ENCODE measurements around the gene NEAT1.

NEAT1 gene

GRCh38 chr11:65486570-65487466, 64.2 kb downstream of the NEAT1 start:
- in situ Hi-C loops (cut with HindIII; ENCODE audit: low pct_ligation_motif_present, low pct_unique_long_range_greater_than_20kb, low sequenced_read_pairs), result no loop called here
- DNase-seq, result no peak

- DNase-seq, result peak; percentile 99
- in situ Hi-C loops (cut with HindIII; ENCODE audit: low pct_ligation_motif_present, low pct_unique_long_range_greater_than_20kb, low sequenced_read_pairs), result no loop called here
These were observed 65.1 kb downstream of the NEAT1 start for GRCh38 chr11:65487467-65488272.

DNA sequence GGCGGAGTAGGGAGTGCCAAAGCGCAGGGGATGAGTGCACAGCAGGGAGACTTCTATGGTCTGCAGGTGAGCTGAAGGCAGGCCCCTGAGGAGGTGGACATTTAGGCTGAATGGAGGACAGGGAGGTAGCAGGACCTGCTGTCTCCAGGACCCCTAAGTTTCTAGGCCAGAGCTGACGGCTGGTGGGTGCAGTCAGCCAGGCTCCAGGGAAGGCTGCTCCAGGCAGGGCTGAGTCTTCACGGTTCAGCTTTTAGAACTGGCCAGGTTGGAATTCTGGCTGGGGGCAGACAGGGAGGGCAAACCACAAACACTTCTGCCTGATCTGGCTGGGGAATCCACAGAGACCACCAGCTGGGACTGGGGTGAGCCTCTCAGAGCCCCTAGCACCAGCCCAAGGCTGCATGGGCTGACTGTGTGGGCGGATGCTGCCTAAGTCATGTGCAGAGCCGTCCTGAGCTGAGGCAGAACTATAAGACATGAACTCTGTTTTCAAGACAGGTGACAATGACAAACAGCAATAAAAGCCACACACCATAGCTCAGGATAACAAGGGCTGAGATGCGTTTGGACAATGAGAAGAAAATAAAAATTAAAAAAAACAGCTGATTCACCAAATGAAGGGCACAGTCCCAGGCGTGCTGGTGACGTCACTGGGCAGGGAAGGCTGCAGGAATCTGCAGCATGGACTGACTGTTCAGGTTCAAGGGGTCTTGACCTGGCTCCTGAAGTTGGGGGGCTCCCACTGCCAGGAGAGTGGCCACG, 65.9 kb downstream of the NEAT1 start:
- in situ Hi-C loops (cut with HindIII; ENCODE audit: low pct_ligation_motif_present, low pct_unique_long_range_greater_than_20kb, low sequenced_read_pairs), result no loop called here
- DNase-seq, result peak; percentile 29

DNA sequence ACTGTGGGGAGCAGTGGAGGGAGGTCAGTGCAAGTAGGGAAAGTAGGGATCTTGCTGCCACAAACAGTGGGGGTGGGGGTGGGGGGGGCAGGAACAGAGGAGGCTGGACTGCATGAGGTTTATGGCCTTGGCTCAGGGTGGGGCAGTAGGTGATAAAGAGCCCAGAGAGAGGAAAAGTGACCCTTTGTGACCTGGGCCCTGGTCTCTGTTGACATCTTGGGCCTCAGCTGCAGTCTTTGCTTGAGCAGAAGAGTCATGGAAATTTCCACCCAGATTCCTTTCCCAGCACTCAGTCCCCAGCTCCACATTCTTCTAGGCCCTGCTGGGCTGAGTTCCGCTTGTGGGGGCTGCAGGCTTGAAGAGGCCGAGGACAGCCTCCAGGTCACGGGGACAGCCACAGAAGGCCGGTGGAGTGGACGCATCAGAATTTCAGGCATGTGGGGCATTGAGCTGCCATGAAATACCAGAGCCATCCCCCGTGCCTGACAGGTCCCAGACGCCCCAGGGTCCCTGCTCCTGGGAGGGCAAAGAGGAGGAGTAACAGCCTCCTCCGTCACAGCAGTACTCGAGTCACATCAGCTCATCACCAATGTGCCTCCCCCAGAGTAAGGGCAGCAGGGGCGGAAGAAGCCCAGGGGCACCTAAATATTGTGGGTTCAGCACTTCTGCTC, 66.6 kb downstream of the NEAT1 start:
- DNase-seq, result no peak
- in situ Hi-C loops (cut with HindIII; ENCODE audit: low pct_ligation_motif_present, low pct_unique_long_range_greater_than_20kb, low sequenced_read_pairs), result no loop called here

DNA sequence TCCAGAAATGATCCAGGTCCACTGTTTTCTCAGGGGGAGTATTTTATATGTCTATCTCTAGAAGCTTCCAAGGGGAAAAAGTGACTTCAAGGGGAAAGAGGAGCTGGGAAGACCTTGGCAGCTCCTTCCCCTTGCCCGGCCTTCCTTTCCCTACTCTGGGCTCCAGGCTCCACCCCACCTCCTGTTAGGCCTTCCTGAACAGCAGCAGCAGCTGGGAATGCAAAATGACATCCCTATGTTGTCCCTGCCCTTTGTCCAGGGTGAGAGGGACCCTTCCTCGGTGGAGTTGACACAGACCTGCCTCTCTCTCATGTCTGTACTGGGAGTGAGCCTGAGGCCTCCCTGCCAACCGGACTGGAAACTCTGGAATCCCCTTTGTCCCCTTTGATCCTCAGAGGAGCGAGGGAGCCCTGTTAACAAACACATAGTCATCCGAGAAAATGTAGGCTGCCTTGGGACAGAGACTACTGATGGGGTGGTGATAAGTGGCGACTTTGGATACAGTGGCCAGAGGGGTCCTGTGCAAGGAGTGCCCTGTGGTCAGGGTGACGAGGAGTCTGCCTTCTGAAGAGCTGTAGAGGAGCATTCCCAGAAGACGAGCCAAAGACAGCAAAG, 67.2 kb downstream of the NEAT1 start:
- in situ Hi-C loops (cut with HindIII; ENCODE audit: low pct_ligation_motif_present, low pct_unique_long_range_greater_than_20kb, low sequenced_read_pairs), result loop anchor here (10.0 kb wide), 1 partner anchor 65 kb away; the partner anchor contains the start of gene NEAT1

DNA sequence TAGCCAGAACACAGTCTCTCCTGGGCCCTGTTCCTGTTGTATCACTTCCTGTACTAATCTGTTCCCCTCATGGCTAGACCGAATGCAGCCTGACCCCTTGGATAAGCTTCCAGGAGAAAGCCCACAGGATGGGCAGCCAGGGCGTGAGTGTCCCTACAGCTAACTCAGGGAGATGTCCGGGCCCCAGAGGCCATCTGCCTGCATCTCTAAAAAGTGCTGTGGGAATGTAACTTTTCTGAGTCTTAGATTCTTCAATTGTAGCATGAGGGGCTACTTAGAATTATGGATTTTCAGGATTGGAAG, 68.5 kb downstream of the NEAT1 start:
- in situ Hi-C loops (cut with HindIII; ENCODE audit: low pct_ligation_motif_present, low pct_unique_long_range_greater_than_20kb, low sequenced_read_pairs), result loop anchor here (10.0 kb wide), 1 partner anchor 66 kb away; the partner anchor contains the start of gene NEAT1
- DNase-seq, result no peak

More for the DNA sequence above, 67.2 kb downstream of the NEAT1 start:
- peak; percentile 24 for DNase-seq

DNA sequence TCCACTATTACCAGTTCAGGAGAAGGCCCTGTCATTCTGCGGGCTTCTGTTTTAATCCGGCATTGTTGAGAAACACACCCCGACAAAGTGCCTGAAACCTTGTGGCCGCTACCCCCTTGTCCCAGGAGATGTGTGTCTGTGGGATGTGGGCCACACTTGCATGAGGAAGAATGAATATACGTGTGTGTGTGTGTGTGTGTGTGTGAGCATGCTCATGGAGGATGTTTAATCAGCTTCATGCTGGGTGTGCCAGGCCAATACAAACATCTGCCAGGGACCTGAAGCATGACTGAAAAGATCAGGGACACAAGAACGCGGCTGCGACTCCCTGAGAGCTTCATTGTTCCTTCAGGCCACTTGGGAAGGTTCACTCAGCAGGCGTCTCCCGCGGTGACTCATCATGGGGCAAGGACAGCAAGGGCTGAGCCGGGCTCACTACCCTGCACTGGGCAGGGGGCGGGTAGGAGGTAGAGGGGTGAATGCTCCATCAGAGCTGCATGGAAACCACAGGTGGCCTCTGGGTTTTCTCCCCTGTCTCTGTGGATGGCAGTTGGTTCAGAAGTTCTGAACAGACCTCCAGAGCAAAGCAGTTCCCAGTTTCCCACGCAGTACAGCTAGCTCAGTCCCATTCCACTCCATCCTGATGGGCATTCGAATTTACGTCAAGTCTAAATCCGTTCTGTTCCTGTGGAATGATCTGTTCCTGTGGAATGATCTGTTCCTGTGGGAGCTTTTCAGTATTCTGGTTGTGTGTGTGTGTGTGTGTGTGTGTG, 69.2 kb downstream of the NEAT1 start:
- in situ Hi-C loops (cut with HindIII; ENCODE audit: low pct_ligation_motif_present, low pct_unique_long_range_greater_than_20kb, low sequenced_read_pairs), result loop anchor here (10.0 kb wide), 1 partner anchor 67 kb away; the partner anchor contains the start of gene NEAT1
- peak; percentile 79 for DNase-seq

DNA sequence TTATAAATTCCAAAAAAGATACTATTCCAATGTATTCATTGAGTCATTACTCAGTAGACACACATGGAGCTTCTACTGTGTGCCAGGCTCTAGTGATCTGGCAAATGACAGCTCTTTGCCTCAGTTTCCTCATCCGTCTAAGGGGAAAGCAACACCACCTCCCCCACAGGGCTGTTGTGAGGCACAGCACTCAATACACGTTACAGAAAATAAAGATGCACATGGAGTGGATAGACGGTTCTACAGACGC, 69.7 kb downstream of the NEAT1 start:
- in situ Hi-C loops (cut with HindIII; ENCODE audit: low pct_ligation_motif_present, low pct_unique_long_range_greater_than_20kb, low sequenced_read_pairs), result loop anchor here (10.0 kb wide), 1 partner anchor 68 kb away; the partner anchor contains the start of gene NEAT1
- DNase-seq, result no peak

DNA sequence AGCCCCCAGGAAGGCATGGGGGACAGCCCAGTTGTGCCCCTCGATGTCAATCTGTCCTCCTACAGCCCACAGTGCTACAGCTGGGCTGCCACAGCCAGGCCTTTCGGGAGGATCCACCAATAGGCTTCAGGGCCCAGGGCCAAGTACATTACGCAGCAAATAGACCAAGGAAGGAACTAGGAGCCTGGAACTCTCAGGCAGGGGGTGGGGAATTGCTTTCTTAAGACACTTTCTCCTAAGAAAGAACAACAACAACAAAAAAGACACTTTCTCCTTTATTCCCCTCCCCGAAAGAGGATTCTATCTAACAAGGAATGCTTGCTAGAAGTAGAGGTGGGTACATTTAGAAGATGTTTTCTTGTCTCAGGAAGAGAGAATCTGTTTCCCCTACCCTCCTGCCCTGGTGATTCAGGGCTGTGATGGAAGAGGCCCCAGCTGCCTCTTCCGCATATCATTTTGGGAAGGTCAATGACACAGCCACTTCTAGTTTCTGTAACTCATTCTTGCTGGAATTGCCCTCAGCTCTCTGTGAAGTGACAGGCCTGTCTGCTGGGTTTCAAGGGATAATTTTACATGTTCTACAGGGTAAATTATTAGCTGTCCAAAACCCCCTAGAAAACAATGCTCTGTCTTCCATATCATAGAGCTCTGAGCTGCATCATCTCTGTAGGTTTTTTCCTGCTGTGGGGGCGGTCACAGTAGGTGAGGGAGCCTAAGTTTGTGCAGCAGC, 70.2 kb downstream of the NEAT1 start:
- peak; percentile 87 for DNase-seq
- in situ Hi-C loops (cut with HindIII; ENCODE audit: low pct_ligation_motif_present, low pct_unique_long_range_greater_than_20kb, low sequenced_read_pairs), result loop anchor here (10.0 kb wide), 1 partner anchor 68 kb away; the partner anchor contains the start of gene NEAT1

DNA sequence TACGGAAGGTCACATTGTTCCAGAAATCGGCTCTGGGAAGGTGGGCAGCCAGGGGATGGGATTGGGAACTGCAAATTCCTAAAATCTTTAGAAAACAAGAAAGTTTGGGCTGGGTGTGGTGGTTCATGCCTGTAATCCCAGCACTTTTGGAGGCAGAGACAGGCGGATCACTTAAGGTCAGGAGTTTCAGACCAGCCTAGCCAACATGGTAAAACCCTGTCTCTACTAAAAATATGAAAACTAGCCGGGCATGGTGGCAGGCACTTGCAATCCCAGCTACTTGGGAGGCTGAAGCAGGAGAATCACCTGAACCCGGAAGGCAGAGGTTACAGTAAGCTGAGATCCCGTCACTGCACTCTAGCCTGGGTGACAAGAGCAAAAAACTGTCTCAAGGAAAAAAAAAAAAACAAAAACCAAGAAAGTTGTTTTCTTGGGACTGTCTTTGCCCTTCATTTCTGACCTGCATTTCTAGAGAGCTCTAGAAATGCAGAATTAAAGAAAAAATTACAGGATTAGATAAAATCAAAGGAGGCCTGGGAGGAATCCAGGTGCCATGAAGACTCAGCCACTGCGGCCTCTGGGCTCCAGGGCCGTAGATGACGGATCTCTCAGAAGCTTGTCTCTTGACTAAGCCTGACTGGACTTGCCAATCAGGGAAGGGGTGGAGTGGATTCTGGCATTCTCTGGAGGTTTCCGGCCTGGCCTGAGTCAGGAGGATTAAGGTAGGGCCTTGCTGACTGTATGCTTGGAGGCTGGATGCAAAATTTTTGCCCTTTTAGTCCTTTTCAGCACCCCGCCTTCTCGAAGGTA, 71.0 kb downstream of the NEAT1 start:
- DNase-seq, result peak; percentile 88
- in situ Hi-C loops (cut with HindIII; ENCODE audit: low pct_ligation_motif_present, low pct_unique_long_range_greater_than_20kb, low sequenced_read_pairs), result loop anchor here (10.0 kb wide), 1 partner anchor 69 kb away; the partner anchor contains the start of gene NEAT1
